NCI-H1092 (cell line): ENCODE measurements around the gene ALG14.
"Not testable (repeated sequence)": the region's sequence is repeated elsewhere in the genome, so short reads cannot be mapped to it uniquely, and the experiment has no call there.

ENCODE experiments used
- DNase-seq: peaks from one replicate; lab custom pipeline; 2025; lab: John Stamatoyannopoulos, UW

Gene ALG14

GRCh38 chr1:95005584-95005983 is 67.2 kb downstream of the ALG14 start:
- no peak for DNase-seq

DNA sequence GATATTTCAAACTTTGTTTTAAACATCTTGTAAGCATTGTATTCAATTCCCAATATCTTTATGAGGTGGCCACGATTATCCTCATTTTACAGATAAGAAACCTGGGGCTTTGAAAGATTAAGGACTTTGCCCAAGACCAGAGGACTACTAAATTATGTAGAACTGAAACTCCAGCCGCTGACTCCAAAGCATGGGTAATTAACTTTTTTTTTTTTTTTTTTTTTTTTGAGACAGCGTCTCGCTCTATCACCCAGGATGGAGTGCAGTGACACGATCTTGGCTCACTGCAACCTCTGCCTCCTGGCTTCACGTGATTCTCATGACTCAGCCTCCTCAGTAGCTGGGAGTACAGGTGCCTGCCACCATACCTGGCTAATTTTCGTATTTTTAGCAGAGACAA is 68.7 kb downstream of the ALG14 start:
- no peak for DNase-seq

DNA sequence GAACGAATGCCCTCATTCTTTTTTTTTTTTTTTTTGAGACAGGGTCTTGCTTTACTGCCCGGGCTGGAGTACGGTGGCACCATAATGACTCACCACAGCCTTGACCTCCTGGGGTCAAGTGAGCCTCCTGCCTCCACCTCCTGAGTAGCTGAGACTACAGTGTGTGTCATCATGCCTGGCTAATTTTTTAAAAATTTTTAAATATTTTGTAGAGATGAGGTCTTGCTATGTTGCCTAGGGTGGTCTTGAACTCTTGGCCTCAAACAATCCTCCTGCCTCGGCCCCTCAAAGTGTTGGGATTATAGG is 69.4 kb downstream of the ALG14 start:
- no peak for DNase-seq

- peak; percentile 10 for DNase-seq
Measured at GRCh38 chr1:95002540-95003432, 70.0 kb downstream of the ALG14 start.

- no peak for DNase-seq
Measured at GRCh38 chr1:95002164-95002539, 70.6 kb downstream of the ALG14 start.

GRCh38 chr1:94999456-95000131 is 73.2 kb downstream of the ALG14 start:
- no peak for DNase-seq

- no peak for DNase-seq
Measured at GRCh38 chr1:94998748-94999147, 74.0 kb downstream of the ALG14 start.

GRCh38 chr1:94998114-94998513 is 74.6 kb downstream of the ALG14 start:
- DNase-seq = no peak

DNA sequence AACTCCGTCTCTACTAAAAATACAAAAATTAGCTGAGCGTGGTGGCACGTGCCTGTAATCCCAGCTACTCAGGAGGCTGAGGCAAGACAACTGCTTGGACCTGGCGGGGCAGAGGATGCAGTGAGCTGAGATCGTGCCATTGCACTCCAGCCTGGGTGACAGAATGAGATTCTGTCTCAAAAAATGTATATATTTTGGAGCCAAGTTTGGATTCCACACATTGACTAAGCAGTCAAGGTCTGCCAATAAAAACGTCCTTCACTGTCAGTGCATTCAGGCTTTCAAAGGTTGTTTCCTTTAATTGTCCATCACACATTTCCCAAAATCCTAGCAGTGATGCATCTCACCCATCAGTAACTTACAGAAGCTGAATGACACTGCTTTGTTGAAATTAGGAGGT is 77.2 kb downstream of the ALG14 start:
- not testable (repeated sequence) for DNase-seq

DNA sequence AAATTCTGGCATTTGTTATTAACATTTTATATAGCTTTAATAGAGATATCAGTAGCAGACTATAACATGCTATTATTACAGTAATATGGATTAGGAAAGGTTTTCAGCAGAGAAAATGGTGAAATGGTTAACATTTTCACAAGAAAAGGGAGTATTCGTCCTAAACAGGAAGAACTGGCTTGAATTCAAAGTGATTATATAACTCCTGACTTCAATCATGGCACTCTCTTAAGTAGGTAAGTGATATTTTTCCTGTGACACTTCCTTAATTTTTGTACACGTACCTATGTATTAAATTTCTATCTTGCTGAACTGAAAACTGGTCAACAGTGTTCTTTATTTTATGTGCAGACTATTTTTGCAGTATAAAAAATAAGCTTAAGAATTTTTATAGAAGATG is 77.9 kb downstream of the ALG14 start:
- DNase-seq = no peak

GRCh38 chr1:94993931-94994645 is 78.7 kb downstream of the ALG14 start:
- no peak for DNase-seq

DNA sequence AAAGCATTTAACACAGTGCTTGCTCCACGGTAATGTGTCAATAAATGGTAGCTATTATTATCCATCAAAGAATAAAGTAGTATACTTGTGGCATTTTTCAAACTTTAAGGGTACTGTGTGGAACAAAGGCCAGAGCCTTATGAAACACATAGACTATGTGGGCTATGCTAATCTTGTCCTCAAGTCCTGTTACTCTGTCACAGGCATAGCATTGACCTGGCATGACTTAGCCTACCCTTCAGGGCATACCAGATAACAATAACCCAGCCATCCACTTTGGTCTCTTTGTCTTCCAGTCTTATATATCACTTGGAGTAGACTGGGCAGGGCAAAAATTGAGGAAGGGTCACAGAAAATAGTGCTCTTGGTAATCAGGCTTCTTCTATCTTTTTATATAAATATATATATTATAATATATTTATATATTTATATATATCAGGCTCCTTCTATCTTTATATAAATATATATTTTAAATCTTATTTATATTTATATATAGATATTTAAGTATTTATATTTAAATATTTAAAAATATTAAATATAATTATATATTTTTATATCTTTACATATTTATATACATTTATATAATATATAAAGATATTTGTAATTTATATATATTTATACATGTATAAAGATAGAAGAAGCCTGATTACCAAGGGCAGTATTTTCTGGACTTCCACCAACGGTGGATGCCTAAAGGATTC is 79.7 kb downstream of the ALG14 start:
- DNase-seq = no peak

- no peak for DNase-seq
Measured at GRCh38 chr1:94992161-94992560, 80.6 kb downstream of the ALG14 start.

GRCh38 chr1:94989911-94990473 is 82.8 kb downstream of the ALG14 start:
- no peak for DNase-seq

GRCh38 chr1:94989398-94989797 is 83.4 kb downstream of the ALG14 start:
- no peak for DNase-seq

- no peak for DNase-seq
Measured at GRCh38 chr1:94988356-94988755, 84.4 kb downstream of the ALG14 start.

- DNase-seq = no peak
Measured at GRCh38 chr1:94986783-94987182, 86.0 kb downstream of the ALG14 start.

DNA sequence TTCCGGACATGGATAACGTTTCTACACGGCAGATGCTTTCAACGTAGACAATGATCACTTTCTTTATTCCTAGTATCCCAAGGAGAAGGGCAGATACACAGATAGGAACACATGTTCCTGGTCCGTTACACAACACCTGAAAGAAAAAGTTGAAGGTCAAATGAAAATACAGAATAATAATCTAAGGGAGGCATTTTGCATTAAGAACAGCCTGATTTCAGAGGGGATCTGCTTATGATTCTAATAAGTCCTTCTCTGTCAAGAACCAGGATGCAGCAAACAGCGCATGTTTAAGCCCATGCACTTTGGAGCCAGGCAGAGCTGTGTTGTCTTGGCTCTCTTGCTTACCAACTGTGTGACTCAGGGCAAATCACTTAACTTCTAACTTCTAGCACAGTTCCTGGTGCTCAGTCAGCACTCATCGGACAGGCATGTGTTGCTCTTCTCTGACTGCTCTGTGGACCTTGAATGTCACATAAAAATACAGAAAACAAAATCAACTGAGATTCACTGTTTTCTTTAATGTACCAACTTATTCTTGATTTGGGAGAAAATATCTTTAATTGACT is 89.5 kb downstream of the ALG14 start:
- DNase-seq = no peak

GRCh38 chr1:94982398-94982797 is 90.4 kb downstream of the ALG14 start:
- no peak for DNase-seq

- DNase-seq = no peak
Measured at GRCh38 chr1:94981575-94981973, 91.2 kb downstream of the ALG14 start.
